WI38 (cell line): ENCODE data around the gene AMBRA1.

Experiments
- H3K4me3 ChIP-seq: 2 replicates; pipeline ENCODE4 v1.5.1; 2011; ENCODE audit warnings: low read depth, mild to moderate bottlenecking, control low read depth, low read length
- CTCF ChIP-seq: IDR thresholded peaks from 2 replicates; pipeline ENCODE4 v1.5.1; 2012; ENCODE audit warnings: low read depth, mild to moderate bottlenecking, control low read depth, low read length

The AMBRA1 gene

DNA sequence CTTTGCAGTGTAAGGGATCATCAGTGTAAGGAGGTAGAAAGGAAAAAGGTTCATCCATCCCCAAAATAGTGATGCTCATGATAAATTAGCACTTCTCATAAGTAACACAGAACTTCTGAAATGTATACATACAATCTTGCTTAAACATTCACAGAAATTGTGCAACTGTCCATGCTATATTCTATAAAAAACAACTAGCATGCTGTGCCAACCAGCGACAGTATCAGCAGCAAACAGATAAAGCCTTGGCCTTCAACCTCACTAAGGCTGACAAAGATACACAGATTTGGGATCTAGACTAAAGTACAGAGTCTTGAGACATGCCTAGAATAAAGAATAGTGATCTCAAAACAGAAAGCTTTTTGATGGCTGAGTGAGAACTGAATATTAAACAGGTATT, 128.1 kb downstream of the AMBRA1 start:
- no peak for TF ChIP-seq CTCF

DNA sequence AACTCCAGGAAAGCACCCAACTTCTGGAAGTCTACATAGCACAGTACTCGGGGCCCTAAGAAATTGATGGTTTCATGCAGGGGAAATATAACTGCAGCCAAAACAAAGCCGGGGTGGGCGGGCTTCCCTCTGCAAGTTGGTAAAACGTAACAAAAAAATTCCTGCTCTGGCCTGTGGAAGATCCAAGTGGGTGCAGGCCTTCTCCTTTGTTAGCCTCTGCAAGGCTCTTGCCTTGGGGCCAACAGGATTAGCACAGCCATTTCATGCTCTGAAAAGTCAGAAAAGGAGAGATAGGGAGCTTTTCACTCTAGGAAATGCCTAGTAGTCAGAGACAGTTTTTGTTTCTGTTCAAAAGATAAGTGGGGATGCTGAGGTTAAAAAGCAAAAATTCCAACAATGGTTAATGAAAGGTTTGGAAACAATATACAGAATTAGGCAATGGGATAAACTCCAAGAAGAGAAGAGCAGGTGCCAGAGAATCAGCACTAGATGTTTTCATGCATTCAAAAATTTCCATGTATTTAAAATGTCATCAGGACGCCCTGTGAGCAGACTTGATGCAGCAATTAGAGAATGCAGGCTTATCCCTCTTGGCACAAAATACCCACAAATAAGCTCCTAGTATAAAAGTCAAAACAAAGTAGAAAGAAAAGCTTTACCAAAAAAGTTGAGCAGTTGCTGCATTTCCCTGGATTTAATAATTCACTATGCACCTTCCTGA, 130.0 kb downstream of the AMBRA1 start:
- TF ChIP-seq CTCF = no peak
- no peak overlapping the region for H3K4me3 ChIP-seq

More for the DNA sequence above, 128.1 kb downstream of the AMBRA1 start:
- no peak overlapping the region for H3K4me3 ChIP-seq

- TF ChIP-seq CTCF = no peak
- H3K4me3 ChIP-seq = no peak overlapping the region
These were observed 132.3 kb downstream of the AMBRA1 start for GRCh38 chr11:46461461-46461927.

DNA sequence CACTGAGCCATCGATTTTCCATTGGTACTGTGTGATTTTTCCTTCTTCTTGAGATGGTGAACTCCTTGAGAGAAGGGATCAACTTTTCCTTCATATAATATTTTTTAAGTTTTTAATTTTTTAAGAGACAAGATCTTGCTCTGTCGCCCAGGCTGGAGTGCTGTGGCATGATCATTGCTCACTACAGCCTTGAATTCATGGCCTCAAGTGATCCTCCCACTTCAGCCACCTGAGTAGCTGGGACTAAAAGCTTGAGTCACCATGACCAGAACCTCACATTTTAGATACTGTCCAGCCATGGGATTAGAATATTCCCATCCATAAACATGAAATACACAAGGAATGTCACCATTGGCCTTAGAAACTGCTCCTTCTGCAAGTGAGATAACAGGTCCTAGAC, 135.3 kb downstream of the AMBRA1 start:
- TF ChIP-seq CTCF = no peak

GRCh38 chr11:46457659-46458424, 136.0 kb downstream of the AMBRA1 start:
- H3K4me3 ChIP-seq = no peak overlapping the region
- TF ChIP-seq CTCF = no peak

More for the DNA sequence above, 135.3 kb downstream of the AMBRA1 start:
- H3K4me3 ChIP-seq = no peak overlapping the region

GRCh38 chr11:46457021-46457420, 136.8 kb downstream of the AMBRA1 start:
- no peak for TF ChIP-seq CTCF
- H3K4me3 ChIP-seq = no peak overlapping the region

DNA sequence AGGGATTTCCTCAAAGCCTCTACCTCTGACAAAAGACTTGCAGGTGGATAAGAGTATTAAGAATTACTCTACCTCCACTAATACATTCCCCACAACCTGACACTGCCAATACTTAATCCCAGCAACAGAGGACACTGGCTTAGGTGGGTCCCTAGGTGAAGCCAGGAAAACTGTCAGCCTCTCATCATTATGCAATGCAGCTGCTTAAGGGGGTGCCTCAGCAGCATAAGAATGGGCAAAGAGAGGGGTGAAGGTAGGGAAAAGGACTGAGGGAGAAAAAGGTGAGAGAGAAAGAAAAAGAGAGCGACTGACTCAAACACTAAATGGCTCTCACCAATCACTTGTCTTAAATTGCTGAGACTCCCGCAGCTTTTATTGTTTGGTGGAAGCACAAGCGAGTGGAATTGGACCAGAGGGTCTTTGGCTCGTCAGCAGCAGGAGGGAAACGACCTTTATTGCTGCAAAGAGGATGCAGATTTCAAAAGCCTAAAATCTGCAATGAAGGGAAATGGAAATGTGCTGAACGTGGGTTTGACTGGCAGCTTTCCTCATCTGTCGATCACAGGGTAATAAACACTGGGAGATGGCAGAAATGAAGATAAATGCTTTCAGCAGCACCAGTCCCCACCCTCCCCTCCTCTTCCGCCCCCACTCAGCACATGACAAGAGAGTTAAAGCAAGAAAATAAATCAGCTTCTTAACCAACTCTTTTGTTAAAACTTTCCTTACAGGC, 137.4 kb downstream of the AMBRA1 start:
- no peak for TF ChIP-seq CTCF
- H3K4me3 ChIP-seq = no peak overlapping the region
